ENCODE measurements around the gene APBA1.

DNA sequence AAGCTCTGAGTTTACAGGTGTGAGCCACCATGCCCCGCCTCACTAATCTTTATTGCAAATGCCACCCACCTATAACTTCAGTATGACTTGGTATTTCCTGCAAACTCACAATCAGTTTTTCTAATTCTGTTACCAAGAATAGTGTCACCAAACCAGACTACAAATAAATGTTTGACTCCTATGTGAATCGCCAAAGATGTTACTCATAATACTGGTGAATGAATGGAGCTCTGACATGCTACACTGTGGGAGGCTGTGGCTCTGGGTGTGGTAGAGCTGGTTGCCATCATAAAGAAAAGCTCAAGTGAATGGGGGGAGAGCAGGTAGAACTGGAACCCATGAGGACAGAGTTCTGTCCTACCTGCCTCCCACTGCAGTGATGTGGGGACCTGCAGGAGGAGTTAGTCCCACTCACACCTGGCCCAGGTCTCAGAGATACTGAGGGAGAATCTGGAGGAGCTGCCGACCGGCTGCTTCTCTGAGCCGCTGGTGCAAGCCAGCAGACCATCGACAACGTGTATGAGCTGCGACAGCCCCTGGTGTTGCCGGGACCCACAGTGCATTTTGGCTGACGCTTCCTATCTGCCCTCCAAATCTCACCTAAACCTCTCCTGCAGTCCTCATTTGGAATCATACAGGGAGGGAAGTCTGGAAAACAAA lies 251.4 kb downstream of the APBA1 start:
- TF ChIP-seq NR1H2 (CRISPR knock-in tag; IDR thresholded peaks at IDR 0.05) (no peak), ADNP (tag; IDR thresholded peaks at IDR 0.05) (no peak), ZNF384 (IDR thresholded peaks at IDR 0.05; ENCODE audit: low read depth, low read length) (no peak)
- TF ChIP-seq, protein P1, sequence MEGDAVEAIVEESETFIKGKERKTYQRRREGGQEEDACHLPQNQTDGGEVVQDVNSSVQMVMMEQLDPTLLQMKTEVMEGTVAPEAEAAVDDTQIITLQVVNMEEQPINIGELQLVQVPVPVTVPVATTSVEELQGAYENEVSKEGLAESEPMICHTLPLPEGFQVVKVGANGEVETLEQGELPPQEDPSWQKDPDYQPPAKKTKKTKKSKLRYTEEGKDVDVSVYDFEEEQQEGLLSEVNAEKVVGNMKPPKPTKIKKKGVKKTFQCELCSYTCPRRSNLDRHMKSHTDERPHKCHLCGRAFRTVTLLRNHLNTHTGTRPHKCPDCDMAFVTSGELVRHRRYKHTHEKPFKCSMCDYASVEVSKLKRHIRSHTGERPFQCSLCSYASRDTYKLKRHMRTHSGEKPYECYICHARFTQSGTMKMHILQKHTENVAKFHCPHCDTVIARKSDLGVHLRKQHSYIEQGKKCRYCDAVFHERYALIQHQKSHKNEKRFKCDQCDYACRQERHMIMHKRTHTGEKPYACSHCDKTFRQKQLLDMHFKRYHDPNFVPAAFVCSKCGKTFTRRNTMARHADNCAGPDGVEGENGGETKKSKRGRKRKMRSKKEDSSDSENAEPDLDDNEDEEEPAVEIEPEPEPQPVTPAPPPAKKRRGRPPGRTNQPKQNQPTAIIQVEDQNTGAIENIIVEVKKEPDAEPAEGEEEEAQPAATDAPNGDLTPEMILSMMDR (IDR thresholded peaks at IDR 0.05 in 2 of 3, conservative IDR thresholded peaks at IDR 0.05 in 1 of 3; ENCODE audit: insufficient read depth in 2 of 3, low read depth in 1 of 3, low read length in 3 of 3), result no peak
- TF ChIP-seq, protein P2, sequence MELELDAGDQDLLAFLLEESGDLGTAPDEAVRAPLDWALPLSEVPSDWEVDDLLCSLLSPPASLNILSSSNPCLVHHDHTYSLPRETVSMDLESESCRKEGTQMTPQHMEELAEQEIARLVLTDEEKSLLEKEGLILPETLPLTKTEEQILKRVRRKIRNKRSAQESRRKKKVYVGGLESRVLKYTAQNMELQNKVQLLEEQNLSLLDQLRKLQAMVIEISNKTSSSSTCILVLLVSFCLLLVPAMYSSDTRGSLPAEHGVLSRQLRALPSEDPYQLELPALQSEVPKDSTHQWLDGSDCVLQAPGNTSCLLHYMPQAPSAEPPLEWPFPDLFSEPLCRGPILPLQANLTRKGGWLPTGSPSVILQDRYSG (tag; conservative IDR thresholded peaks at IDR 0.05; ENCODE audit: low read depth), result no peak
- TF ChIP-seq, protein P3, sequence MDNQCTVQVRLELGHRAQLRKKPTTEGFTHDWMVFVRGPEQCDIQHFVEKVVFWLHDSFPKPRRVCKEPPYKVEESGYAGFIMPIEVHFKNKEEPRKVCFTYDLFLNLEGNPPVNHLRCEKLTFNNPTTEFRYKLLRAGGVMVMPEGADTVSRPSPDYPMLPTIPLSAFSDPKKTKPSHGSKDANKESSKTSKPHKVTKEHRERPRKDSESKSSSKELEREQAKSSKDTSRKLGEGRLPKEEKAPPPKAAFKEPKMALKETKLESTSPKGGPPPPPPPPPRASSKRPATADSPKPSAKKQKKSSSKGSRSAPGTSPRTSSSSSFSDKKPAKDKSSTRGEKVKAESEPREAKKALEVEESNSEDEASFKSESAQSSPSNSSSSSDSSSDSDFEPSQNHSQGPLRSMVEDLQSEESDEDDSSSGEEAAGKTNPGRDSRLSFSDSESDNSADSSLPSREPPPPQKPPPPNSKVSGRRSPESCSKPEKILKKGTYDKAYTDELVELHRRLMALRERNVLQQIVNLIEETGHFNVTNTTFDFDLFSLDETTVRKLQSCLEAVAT (IDR thresholded peaks at IDR 0.05), result no peak
